ENCODE data around the gene CNBP. TPM values are rescaled to one million over a fixed set of nuclear protein-coding genes. Genes with fewer than 3 reads are reported as not detected.

The CNBP gene
- total RNA-seq, 1 experiment from 2014 or later, result 353 TPM

DNA sequence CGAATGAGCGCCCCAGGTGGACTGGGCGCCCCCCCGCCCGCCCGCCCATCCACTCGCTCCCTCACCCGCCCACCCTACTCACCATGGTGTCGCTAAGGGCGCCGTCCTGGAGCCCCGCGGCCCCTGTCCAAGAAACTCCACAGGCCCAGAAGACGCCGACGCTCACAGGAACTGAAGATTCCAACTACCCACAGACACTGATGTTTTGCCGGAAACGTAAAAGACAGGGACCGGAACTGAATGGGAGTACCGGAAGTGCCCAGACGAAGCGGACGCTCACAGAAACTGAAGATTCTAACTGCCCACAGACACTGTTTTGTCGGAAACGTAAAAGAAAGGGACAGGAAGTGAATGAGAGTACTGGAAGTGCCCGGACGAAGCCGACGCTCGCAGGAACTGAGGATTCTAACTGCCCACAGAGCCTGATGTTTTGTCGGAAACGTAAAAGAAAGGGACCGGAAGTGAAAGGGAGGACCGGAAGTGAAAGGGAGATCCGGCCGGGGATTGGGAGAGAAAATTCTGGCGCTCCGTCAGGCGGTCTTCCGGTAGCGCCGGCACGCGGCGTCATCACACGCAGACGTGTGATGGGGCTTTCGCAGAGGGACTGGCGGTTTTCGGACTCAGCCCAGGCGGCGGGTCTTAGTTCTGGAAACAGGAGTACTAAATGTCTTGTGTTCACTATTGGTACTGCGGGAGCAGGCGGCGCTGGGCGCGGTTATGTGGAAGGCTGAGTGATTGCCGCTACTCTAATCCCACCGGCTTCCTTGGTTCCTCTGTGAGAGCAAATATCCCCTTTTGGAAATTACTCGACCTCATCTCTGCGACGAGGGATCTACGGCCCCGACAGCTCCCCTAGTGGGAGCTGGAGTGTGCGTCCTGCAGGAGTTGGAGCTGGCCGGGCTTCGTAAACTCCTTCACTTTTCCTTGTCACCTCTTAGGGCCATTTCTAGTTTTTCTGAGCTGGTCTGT, 22.5 kb downstream of the CNBP start, which contains the start of gene ISY1 (continued):
- TF ChIP-seq, protein P1, sequence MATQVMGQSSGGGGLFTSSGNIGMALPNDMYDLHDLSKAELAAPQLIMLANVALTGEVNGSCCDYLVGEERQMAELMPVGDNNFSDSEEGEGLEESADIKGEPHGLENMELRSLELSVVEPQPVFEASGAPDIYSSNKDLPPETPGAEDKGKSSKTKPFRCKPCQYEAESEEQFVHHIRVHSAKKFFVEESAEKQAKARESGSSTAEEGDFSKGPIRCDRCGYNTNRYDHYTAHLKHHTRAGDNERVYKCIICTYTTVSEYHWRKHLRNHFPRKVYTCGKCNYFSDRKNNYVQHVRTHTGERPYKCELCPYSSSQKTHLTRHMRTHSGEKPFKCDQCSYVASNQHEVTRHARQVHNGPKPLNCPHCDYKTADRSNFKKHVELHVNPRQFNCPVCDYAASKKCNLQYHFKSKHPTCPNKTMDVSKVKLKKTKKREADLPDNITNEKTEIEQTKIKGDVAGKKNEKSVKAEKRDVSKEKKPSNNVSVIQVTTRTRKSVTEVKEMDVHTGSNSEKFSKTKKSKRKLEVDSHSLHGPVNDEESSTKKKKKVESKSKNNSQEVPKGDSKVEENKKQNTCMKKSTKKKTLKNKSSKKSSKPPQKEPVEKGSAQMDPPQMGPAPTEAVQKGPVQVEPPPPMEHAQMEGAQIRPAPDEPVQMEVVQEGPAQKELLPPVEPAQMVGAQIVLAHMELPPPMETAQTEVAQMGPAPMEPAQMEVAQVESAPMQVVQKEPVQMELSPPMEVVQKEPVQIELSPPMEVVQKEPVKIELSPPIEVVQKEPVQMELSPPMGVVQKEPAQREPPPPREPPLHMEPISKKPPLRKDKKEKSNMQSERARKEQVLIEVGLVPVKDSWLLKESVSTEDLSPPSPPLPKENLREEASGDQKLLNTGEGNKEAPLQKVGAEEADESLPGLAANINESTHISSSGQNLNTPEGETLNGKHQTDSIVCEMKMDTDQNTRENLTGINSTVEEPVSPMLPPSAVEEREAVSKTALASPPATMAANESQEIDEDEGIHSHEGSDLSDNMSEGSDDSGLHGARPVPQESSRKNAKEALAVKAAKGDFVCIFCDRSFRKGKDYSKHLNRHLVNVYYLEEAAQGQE (IDR thresholded peaks at IDR 0.05; ENCODE audit: low read depth), result no peak
- peak; percentile 89 for TF ChIP-seq POLR2AphosphoS5 (IDR thresholded peaks at IDR 0.05; ENCODE audit: low read depth, low read length)

DNA sequence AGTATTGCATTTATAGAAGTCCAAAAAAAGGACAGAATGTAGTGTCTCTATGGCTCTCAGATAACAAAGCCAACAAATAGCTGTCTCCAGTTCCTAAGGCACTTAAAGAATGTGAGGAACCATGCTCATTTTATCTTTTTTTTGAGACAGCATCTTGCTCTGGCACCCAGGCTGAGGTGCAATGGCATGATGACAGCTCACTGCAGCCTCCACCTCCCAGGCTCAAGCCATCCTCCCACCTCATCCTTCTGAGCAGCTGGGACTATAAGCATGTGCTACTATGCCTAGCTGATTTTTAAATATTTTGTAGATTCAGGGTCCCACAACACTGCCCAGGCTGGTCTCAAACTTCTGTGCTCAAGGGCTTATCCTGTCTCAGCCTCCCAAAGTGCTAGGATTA, 38.9 kb downstream of the CNBP start:
- no peak for DNase-seq (ENCODE audit: low read depth, low spot score)
- no peak for ATAC-seq
- no peaks in the 10 kb centered on the region for H3K4me1 ChIP-seq (ENCODE audit: control insufficient read depth in 1 of 2, insufficient read depth in 2 of 2, low read length in 2 of 2)
- no peaks in the 10 kb centered on the region for H3K9me2 ChIP-seq (ENCODE audit: insufficient read depth)
- BruUV-seq (replicated peaks), result no TSS peak
- CTCF ChIA-PET, result no interaction called here
- intact Hi-C loops (cut with micrococcal nuclease), result no loop called here
- H3K36me3 ChIP-seq (ENCODE audit: control insufficient read depth in 1 of 2, insufficient read depth in 2 of 2, low read length in 2 of 2), result peaks cover 4 to 18% of the 10 kb centered on the region in 2 experiments; a peak in 3 of 4 replicates
- RAD21 ChIA-PET (ENCODE audit: low non-redundant PET in 1 of 2, low total read pairs in 2 of 2, uncharacterized antibody in 2 of 2, unreplicated experiment in 2 of 2), result interaction anchor here in 1 of 2 experiments (0.7 kb wide), 1 partner anchor 155 kb away, joined by 5 read pairs; no protein-coding TSS in a partner anchor
- no peaks in the 10 kb centered on the region for H3K9me3 ChIP-seq (ENCODE audit: control insufficient read depth in 1 of 2, insufficient read depth in 1 of 2, low read depth in 1 of 2, low read length in 2 of 2)
- no peaks in the 10 kb centered on the region for H3K27me3 ChIP-seq (ENCODE audit: insufficient read depth, low read length)
- H3K27ac ChIP-seq (ENCODE audit: low read depth, low read length), result no peak overlapping the region
- POLR2A ChIA-PET, result no interaction called here
- no peak overlapping the region for H3K4me3 ChIP-seq (replicated peaks in 1 of 2; ENCODE audit: low read depth in 1 of 2, low read length in 2 of 2)
- no peaks in the 10 kb centered on the region for H4K20me1 ChIP-seq (ENCODE audit: insufficient read depth)
- no peak overlapping the region for H3K9ac ChIP-seq (ENCODE audit: low read length)
- no peak overlapping the region for H3K4me2 ChIP-seq (ENCODE audit: low read length)
- H3K79me2 ChIP-seq (ENCODE audit: insufficient read depth, low read length), result no peaks in the 10 kb centered on the region
- H2AFZ ChIP-seq (ENCODE audit: low read depth, low read length, poor library complexity, severe bottlenecking), result no peak overlapping the region
- TF ChIP-seq SP1 (IDR thresholded peaks at IDR 0.05; ENCODE audit: low read depth) (no peak), SIN3A (IDR thresholded peaks at IDR 0.05; ENCODE audit: low read depth) (no peak), CBX3 (IDR thresholded peaks at IDR 0.05; ENCODE audit: low read depth) (no peak), ZNF274 (IDR thresholded peaks at IDR 0.05; ENCODE audit: low read depth, low read length) (no peak), RAD21 (IDR thresholded peaks at IDR 0.05; ENCODE audit: low read depth) (no peak), ELF1 (IDR thresholded peaks at IDR 0.05; ENCODE audit: borderline replicate concordance, low read depth) (no peak)
- TF ChIP-seq, protein P1 (IDR thresholded peaks at IDR 0.05; ENCODE audit: low read depth), result no peak
- TF ChIP-seq, protein P2, sequence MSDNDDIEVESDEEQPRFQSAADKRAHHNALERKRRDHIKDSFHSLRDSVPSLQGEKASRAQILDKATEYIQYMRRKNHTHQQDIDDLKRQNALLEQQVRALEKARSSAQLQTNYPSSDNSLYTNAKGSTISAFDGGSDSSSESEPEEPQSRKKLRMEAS (IDR thresholded peaks at IDR 0.05), result no peak
- TF ChIP-seq, protein P3, sequence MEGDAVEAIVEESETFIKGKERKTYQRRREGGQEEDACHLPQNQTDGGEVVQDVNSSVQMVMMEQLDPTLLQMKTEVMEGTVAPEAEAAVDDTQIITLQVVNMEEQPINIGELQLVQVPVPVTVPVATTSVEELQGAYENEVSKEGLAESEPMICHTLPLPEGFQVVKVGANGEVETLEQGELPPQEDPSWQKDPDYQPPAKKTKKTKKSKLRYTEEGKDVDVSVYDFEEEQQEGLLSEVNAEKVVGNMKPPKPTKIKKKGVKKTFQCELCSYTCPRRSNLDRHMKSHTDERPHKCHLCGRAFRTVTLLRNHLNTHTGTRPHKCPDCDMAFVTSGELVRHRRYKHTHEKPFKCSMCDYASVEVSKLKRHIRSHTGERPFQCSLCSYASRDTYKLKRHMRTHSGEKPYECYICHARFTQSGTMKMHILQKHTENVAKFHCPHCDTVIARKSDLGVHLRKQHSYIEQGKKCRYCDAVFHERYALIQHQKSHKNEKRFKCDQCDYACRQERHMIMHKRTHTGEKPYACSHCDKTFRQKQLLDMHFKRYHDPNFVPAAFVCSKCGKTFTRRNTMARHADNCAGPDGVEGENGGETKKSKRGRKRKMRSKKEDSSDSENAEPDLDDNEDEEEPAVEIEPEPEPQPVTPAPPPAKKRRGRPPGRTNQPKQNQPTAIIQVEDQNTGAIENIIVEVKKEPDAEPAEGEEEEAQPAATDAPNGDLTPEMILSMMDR (IDR thresholded peaks at IDR 0.05 in 2 of 3, conservative IDR thresholded peaks at IDR 0.05 in 1 of 3; ENCODE audit: borderline replicate concordance in 1 of 3, insufficient read depth in 1 of 3, low read depth in 2 of 3, low read length in 2 of 3), result no peak
